ENCODE results near the gene FBXW11. TPM values are rescaled to one million over a fixed set of nuclear protein-coding genes. Genes with fewer than 3 reads are reported as not detected.

The FBXW11 gene
- total RNA-seq, 4 donors from 2014 or later = 40.7 to 76.7 (median 49.1) TPM

GRCh38 chr5:171966270-171966669 lies 40.2 kb downstream of the FBXW11 start:
- H3K27ac ChIP-seq = no peak overlapping the region

GRCh38 chr5:171965745-171966144 lies 40.7 kb downstream of the FBXW11 start:
- TF ChIP-seq POLR2A (IDR thresholded peaks at IDR 0.05) (no peak), CTCF (IDR thresholded peaks at IDR 0.05) (no peak)
- Histone ChIP-seq H3K27ac (no peak overlapping the region), H3K4me1 (peaks cover 0 to 14% (median 2%) of the 10 kb centered on the region in 4 donors), H3K36me3 (no peaks in the 10 kb centered on the region), H3K4me3 (no peak overlapping the region), H3K27me3 (no peaks in the 10 kb centered on the region), H3K9me3 (no peaks in the 10 kb centered on the region)
- no peak for DNase-seq

More at GRCh38 chr5:171966270-171966669, 40.2 kb downstream of the FBXW11 start:
- H3K36me3 ChIP-seq = no peaks in the 10 kb centered on the region
- peaks cover 0 to 18% (median 2%) of the 10 kb centered on the region in 4 donors for H3K4me1 ChIP-seq
- no peaks in the 10 kb centered on the region for H3K27me3 ChIP-seq
- no peaks in the 10 kb centered on the region for H3K9me3 ChIP-seq
- no peak for TF ChIP-seq POLR2A (IDR thresholded peaks at IDR 0.05)
- no peak for TF ChIP-seq CTCF (IDR thresholded peaks at IDR 0.05)
- no peak for DNase-seq
- no peak overlapping the region for H3K4me3 ChIP-seq

- H3K4me3 ChIP-seq = no peak overlapping the region
- H3K9me3 ChIP-seq = no peaks in the 10 kb centered on the region
- peaks cover 0 to 13% (median 2%) of the 10 kb centered on the region in 4 donors for H3K4me1 ChIP-seq
- no peak for TF ChIP-seq POLR2A (IDR thresholded peaks at IDR 0.05)
- TF ChIP-seq CTCF (IDR thresholded peaks at IDR 0.05) = no peak
- H3K27me3 ChIP-seq = no peaks in the 10 kb centered on the region
- no peak overlapping the region for H3K27ac ChIP-seq
- DNase-seq = no peak
- no peaks in the 10 kb centered on the region for H3K36me3 ChIP-seq
Measured at GRCh38 chr5:171963416-171963815, 43.0 kb downstream of the FBXW11 start.

- no peak overlapping the region for H3K27ac ChIP-seq
- H3K4me3 ChIP-seq = no peak overlapping the region
- H3K36me3 ChIP-seq = no peaks in the 10 kb centered on the region
- peaks cover 0 to 26% (median 5%) of the 10 kb centered on the region in 4 donors for H3K4me1 ChIP-seq
- no peaks in the 10 kb centered on the region for H3K9me3 ChIP-seq
- no peak for DNase-seq
- TF ChIP-seq POLR2A (IDR thresholded peaks at IDR 0.05) (no peak), CTCF (IDR thresholded peaks at IDR 0.05) (no peak)
- no peaks in the 10 kb centered on the region for H3K27me3 ChIP-seq
Measured at GRCh38 chr5:171961117-171961516, 45.3 kb downstream of the FBXW11 start.

GRCh38 chr5:171957591-171958251 lies 48.7 kb downstream of the FBXW11 start:
- peaks cover 0 to 18% (median 3%) of the 10 kb centered on the region in 4 donors for H3K4me1 ChIP-seq
- no peaks in the 10 kb centered on the region for H3K9me3 ChIP-seq
- no peak for DNase-seq
- H3K36me3 ChIP-seq = no peaks in the 10 kb centered on the region
- no peak for TF ChIP-seq POLR2A (IDR thresholded peaks at IDR 0.05)
- no peak for TF ChIP-seq CTCF (IDR thresholded peaks at IDR 0.05)
- no peak overlapping the region for H3K27ac ChIP-seq
- no peak overlapping the region for H3K4me3 ChIP-seq
- H3K27me3 ChIP-seq = no peaks in the 10 kb centered on the region
